Renal pelvis (tissue), 4 donors: ENCODE data around the gene MAP7. TPM values are rescaled to one million over a fixed set of nuclear protein-coding genes. Genes with fewer than 3 reads are reported as not detected.

Source experiments
- DNase-seq: peaks from one replicate; pipeline ENCODE4 v3.0.0-alpha.2; 2013
- polyA plus RNA-seq, 3 donors: library from polyadenylated mRNA; unstranded; fragments of 120-200 nt; gene quantifications; one replicate each; pipeline ENCODE4 v1.2.1, GENCODE V29; 2013; ENCODE audit not compliant: insufficient read length in 3 of 3

Gene MAP7
- polyA plus RNA-seq, 3 donors: 33.9 to 41.5 (median 39.1) TPM

DNA sequence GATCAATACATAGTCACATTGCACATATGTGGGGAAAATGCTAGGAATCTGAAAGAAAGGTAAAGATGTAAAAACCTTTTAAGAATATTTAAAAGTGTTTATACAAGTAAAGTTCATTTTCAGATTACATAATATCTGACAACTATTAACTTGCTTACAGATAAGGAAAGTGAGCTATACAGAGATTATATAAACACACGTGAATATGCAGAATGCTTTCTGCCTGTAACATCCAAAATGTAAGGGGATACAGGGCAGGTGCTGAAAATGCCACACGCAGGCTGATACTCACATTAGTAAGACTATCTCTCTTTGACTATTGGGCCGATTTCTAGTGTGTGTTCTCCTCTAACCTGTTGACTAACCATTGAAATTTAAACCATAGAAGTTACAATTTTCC, 17.9 kb upstream of the MAP7 start:
- DNase-seq: no peak

DNA sequence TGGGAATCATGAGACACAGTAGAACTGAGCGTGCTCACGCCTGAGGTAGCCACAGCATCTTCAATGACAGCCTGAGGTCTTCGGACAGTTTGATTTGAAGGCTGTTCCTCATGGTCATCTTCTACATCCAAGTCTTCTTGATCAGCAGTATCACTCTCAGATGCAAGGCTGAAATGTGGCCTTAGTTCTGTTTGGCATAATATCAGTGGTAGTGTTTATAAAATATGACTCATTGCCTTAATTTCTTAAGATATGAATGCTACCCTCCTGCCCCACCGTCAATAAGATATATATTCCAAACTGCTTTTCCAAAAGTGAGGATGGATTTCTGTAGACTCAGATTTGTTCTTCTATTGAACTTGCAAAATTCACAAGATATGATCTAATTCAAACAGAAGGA, 17.5 kb upstream of the MAP7 start:
- DNase-seq: no peak

DNA sequence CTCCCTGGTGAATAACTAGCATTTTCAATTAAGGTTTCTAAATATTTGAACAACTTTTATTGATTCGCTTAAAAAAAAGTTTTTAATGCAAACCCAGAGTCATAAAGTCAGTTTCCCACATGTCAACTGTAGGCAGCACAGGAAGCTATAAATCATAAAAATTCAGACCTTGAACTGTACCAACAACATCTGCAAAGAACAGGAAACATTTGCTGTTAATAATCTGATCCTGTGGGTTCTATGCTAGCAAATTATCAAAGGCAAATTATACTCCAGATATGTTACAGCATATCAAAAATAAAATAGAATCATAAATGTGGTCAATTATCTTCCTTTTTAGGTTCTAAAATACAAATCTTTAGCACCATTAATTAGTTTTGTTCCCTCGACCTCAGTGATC, 16.6 kb upstream of the MAP7 start:
- no peak for DNase-seq

DNA sequence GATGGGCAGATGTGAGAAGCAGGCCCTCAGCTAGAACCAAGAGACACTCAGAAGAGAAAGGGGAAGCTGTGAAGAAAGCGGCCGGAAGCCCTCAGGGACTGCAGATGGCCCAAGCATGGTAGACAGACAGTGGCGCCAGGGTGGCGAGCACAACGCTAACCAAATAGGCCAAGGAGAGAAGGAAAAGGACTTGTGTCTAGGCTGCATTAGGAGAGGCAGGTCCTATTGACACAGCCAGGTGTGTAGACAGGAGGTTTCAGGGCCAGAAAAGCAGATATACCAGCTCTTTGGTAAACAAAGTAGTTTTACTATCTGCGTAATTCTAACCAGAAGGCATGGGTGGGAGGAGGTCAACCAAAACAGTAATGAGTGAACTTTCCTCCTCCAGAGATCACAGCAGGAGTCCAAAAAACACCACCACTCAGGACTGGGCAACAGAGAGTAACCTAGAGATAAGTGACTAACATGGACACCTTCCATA, 15.8 kb upstream of the MAP7 start:
- no peak for DNase-seq

DNA sequence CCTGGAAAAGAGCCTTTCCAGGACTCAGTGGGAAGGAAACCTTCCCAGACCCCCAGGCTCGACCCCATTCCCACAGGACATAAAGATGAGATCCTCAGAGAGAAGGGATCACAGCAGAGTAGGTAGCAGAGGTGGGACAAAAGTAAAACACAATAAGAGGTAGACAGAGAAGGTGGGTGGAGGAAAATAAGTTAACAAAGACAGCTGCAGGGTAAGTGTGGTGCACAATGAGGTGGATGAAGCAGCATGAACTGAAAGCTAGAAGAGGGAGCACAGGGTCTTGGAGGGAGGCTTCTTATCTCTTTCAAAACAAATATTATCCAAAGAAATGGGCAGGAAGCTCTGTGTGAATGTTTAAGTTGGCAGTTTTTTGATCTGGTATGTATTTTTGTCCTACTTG, 14.0 kb upstream of the MAP7 start:
- DNase-seq: no peak

DNA sequence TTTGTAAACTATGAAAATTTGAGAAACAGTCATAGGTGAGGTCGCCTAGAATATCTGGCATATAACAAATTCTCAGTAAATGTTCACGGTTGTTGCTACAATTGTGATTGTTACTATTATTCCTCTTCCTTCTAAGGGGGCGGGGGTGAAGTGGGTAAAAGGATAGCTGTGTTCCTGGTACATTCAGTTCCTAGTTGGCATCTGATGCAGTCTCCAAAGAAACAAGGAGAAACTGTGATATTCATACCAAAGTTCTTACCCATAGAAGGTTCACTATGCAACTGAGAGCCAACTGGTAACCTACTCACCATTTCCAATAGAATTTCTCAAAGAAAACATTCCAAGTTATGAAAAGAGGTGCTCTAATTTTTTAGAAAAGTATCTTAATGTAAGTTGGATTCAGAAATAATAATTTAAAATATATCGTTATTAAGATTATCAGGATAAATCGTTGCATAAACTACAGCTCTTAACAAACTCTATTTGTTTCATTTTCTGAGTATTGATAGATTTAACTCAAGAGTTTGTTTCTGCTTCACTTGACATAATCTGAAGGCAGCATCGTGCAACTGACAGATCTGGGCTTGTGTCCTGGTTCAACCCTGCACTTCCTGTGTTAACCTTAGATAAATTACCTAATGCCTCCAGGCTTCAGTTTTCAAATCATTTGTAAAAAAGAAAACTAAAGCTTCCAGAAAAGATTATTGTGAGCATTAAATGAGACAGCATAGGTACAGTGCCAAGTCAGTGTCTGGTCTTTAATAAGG, 13.3 kb upstream of the MAP7 start:
- no peak for DNase-seq

DNA sequence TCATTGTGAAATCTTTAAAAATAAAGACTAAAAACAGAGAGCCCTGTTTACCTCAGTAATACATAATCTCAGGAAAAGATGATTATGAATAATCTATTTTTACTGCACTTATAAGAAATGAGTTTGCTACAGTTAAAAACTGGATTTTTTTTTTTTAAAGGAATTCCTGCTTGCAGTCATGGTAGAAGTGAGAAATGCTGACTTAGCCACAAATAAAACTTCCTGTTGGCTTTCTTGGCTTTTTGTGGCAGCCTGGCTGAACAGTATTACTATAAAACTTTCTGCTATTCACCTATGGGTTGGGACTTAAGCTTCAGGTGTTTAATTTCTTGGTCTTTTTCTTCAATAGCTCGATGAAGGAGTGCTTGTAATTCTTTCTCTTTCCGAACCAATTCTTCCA, 12.0 kb upstream of the MAP7 start:
- no peak for DNase-seq

DNA sequence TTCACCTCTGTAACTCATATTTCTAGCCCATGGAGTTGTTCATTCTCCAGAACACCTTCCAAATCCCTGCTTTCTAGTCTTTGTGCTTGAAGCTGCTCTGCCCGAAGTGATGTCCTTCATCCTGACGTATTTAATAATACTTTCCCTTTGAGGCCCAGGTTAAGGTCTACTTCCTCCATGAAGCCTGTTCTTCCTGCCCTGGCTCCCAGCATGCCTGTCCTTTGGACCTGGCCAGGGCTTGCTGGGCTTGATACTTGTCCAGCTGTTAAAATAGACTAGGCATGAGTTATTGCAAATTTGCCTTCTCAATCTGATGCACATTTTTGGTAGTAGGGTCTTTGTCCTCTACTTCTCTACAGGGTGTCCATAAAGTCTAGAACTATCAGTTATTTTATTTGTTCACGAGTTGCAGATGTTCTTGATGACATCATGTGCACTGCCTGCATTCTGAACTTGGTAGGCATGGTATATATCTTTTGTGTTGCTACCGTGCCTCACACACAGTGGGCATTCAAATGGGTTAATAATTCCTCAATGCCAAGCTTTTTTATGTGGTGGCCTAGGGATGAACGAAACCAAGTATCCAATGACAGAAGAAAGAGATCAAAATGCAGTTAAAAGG, 3.1 kb upstream of the MAP7 start:
- no peak for DNase-seq

DNA sequence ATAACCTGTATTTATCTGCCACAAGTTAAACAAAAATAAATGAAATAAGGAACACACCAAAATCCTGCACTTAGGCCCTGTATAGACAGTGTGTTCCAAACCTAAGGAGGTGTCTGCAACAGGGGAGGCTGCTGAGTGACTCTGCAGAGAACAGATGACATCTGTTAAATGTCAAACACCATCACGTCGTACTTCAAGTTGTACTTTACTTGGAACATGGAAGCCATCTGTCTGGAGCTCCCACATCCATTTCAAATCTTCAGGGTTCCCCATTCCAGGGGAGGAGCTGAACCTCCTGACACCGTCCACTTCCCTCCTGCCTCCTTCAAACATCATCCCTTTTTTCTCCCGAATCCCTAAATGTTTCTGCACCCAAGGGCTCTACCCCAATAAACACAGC, 1.8 kb upstream of the MAP7 start:
- no peak for DNase-seq

DNA sequence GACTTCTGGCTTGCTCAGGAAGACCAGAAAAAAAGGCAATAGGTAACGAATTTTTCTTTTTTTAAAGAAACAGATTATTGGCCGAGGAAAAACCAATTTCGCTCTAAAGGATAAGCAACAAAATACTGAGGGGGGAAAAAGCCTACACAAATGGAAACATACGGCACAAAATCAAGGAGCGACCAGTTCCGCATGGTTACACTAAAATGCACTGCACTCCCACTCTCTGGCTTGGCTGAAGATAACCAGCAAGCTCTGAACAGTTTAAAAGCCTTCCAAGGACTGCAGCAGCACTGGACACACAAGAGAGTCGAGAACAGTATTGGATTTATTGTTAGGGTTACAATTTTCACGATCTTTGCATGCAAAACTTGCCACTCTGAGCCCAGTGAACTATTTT, 881 bp upstream of the MAP7 start:
- DNase-seq: peak; percentile 42

DNA sequence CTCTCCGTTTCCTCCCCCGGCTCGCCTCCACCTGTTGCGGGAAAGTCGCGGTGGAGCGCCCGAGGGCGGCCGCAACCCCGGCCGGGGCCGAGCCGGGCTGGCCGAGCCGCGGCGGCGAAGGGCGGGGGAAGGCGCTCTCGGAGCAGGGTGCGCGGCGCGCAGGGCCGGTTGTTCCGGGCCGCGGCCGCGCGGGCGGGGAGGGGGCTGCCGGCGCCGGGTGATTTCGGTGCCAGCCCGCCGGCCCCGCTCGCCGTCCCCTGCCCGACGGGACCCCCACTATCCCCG, 235 bp downstream of the MAP7 start:
- DNase-seq: peak; percentile 7

DNA sequence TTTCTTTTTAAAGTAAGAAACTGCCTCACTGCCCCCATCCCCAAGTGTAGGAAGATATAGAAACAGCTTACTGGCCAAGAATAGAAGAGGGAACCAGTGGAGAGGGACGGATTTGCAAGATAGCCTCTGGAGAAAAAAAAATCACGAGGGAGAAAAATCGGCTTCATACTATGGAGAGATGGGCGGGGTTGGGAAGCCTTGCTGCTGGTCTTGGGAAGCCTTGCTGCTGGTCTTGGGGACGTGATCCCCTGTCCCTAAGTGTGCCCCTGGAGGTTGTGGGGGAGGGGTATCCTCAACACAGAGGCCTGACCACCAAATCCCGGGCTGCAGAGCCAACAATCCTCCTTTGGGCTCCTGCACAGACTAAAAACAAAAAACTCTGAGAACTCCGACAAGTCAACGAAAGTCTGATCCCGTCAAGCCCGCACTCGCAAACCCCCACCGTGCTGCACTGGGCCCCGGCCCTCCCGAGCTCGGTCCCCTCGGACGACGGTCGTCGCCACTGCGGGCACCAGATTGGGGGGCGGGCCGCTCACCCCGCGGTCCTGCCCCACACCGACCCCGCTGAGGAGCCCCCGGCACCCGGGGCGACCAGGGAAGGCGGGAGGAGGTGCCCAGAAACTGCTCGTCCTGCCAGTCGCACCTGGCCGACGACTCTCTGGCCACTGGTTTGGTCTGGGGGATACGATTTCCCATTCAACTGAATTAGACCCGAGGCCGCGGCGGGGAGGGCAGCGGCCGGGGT, 750 bp downstream of the MAP7 start:
- DNase-seq: peak; percentile 30

DNA sequence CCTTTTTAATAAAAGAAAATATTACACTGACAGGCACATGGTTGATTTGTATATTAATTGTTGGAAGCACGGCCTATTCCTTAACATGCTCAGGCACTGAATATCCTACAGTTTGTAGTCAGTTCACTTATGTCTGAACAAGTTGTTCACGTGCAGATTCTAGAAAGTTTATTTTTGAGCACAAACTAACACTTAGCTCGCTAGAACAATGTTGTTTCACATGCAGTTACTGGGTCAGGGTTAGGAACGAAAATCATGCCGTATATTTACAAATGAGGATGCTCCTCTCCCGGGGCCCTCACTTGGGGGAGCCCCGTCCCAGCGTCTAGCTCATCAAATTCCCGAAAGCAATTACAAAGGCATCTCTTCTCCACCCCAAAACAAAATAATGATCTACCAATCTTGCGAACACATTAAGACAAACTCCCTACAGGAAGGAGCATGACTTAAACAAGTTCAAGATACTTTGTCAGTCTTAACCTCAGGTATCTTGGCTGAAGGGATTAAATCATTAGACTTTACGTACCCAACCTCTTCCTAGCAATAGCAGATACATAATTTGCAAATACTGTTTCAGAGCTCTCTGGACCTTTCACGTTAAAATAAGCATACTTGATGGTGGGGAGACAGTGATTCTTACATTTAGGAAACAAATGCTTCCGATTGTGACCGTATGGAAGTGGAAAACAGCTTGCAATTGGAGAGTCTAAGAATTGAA, 1.5 kb downstream of the MAP7 start:
- no peak for DNase-seq

DNA sequence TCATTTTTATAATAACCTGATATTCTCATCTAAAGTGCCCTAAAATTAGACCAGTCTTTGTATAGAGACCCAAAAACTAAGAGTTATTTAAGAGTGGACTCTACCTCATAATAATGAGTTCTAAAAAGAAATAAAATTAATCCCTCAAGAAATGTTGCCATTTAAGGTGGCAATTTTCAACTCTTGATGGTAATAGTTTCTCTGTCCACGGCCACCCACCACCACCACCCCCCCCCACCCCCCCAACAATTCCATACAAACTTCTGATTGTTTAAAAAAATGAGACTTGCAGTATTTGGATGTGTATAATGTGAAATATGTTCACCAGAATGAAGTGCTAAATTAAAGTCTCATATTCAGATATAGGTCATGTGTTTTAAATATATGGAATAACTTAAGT, 2.4 kb downstream of the MAP7 start:
- DNase-seq: no peak

DNA sequence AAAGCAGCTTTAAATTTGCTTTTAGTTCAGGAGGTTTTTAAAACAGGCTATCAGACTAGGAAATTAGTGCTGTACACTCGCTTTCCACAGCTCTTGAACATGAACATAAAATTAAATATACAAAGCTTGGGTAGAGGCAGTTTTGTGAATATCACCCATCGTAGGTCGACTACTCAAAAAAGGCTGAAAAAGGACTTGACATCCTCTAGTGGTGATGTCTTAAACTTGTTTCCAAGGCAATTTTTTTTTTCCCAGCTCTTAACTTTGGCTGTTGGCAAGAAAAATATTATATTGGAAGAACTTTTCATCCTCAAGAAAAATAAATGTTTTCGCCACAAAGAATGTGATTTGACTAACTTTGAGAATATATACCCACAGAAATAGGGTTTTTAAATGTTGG, 2.9 kb downstream of the MAP7 start:
- peak; percentile 29 for DNase-seq

DNA sequence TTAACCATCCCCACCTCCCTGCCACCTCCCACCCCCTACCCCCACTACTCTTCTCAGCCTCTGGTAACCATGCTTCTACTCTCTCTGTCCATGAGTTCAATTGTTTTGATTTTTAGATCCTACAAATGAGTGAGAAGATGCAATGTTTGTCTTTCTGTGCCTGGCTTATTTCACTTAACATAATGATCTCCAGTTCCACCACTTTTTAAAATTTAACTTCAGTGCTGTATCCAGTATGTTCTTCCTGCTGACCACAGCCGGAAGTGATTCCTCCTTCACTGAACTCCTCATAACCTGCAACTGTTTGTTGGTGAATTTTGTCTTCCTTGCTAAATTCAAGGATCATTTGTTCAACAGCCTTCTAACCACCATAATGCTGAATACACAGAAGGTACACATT, 3.9 kb downstream of the MAP7 start:
- DNase-seq: no peak

DNA sequence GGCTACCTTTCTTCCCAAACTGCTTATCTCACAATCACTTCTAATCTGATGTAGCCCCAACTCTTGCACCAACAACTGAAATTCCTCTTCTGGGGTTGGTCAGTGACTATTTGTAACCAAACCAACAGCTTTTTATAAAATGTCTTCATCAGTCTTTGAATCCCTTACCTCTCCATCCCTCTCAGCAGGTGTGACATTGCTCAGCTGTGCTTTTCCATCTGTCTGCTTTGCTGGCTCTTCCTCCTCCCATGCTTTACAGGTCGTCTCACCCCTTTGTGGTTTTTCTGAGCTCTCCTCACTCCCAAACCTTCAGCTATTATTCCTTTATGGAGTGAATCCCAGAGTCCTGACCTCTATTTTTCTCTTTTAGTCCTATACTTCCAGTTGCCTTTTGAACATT, 5.9 kb downstream of the MAP7 start:
- no peak for DNase-seq

DNA sequence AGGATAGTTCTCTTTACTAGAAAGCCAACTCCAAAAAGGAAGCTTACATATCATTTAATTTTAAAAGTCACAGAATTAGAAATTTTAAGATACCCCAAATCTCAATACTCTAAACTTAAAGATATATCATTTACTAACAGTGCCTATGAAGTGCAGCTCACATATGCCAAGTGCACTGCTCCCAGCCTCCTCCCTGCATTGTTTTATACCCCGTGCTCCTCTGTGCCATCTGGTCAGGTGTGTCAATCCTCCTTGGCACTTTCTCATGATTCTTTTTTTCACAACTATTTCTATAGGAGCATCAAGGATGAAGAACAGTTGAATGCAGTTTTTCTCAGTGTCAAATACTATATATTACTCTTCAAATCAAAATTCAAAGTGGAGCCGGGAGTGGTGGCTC, 8.8 kb downstream of the MAP7 start:
- no peak for DNase-seq

DNA sequence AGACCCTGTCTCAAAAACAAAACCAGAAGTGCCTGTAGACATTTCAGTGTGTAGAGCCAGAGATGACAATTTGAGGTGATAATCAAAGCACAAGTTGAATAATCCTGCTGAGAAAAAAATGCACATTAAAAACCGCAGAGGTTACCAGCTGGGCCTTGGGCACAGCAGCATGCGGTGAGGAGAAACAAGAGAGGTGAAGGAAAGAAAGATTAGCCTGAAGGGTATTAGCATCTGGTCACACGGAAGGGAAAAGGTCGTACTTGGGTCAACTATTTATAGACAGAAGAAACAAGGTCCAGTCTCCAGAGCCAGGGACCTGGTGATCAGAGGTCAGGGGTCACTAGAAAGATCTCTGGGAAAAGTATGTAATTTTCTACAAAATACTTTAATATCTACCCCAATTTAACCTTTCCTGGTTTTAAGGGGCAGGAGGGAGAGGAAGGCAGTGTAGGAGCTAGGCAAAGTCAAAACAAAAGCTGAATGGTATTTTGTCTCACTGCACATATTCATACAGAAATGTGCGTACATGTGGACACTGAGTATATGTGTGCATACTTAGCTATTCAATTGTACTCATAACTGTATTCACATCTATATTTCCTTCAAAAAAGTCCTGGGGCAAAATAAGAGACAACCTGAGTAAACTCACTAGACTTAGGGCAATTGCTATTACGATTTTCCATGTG, 10.1 kb downstream of the MAP7 start:
- no peak for DNase-seq

DNA sequence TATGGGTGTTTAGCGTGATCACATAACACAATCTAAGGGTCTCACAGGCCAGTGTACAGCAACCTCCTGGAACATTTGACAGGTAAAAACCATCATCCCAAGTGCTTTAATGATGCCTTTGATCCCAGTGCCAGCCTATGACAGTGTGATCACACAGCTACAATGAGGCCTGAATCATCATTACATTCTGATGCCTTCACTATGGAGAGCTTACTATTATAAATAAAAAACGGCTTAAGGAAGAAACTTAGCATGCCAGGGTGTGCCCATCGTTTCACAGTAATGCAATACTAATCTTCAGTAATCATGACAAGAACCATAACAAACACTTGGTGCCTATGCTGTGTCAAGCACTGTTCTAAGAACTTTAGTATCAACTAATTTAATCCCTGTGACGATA, 11.4 kb downstream of the MAP7 start:
- no peak for DNase-seq

DNA sequence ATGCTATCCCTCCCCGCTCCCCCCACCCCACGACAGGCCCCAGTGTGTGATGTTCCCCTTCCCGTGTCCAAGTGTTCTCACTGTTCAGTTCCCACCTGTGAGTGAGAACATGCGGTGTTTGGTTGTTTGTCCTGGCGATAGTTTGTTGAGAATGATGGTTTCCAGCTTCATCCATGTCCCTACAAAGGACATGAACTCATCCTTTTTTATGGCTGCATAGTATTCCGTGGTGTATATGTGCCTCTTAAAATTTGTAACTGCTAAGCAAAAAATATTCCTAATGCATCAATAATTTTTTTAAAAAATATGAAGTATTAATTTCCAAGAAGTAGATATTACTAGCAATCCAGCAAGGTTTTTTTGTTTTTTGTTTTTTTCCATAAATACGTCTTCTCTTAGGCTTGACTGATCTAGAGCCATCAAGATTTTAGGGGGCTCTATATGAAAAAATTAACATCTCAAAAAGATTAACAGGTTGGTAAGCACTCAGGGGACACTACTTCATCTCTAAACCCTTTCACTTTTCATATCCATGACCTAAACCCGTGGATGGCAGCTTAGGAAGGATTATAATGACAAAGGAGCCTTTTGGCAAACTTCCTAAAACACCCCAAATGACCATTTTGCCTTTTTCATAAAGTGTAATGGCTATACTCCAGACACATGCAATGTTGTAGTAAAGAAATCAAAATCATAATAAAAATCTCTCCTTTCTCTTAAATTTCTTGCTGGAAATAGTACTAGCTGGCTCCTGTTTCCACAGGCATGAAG, 14.2 kb downstream of the MAP7 start:
- no peak for DNase-seq
